ENCODE results near the gene PSMA3.

Gene PSMA3

DNA sequence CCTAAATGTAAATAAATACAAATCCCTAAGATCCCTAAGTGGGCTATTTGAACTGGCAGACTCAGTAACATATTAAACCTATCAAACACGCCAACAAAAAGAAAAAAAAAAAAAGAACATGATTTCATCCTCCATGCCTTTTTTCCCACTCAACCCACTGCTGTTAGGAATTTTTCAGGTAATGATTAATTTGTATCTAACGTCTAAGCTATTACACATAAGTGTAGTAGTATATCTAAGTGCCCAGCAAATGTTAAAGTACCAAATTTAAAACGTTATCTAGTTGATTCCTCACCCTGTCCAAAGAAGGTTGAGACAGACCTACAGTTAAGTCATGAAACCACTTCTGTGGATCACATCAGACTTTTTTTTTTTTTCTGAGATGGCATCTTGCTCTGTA, 37.3 kb downstream of the PSMA3 start:
- TF ChIP-seq, protein P1, sequence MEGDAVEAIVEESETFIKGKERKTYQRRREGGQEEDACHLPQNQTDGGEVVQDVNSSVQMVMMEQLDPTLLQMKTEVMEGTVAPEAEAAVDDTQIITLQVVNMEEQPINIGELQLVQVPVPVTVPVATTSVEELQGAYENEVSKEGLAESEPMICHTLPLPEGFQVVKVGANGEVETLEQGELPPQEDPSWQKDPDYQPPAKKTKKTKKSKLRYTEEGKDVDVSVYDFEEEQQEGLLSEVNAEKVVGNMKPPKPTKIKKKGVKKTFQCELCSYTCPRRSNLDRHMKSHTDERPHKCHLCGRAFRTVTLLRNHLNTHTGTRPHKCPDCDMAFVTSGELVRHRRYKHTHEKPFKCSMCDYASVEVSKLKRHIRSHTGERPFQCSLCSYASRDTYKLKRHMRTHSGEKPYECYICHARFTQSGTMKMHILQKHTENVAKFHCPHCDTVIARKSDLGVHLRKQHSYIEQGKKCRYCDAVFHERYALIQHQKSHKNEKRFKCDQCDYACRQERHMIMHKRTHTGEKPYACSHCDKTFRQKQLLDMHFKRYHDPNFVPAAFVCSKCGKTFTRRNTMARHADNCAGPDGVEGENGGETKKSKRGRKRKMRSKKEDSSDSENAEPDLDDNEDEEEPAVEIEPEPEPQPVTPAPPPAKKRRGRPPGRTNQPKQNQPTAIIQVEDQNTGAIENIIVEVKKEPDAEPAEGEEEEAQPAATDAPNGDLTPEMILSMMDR (IDR thresholded peaks at IDR 0.05; ENCODE audit: low read depth, low read length, missing control alignments): no peak
- no peak for DNase-seq (ENCODE audit: low read depth)
- H3K4me3 ChIP-seq (ENCODE audit: low read depth, low read length): no peak overlapping the region

DNA sequence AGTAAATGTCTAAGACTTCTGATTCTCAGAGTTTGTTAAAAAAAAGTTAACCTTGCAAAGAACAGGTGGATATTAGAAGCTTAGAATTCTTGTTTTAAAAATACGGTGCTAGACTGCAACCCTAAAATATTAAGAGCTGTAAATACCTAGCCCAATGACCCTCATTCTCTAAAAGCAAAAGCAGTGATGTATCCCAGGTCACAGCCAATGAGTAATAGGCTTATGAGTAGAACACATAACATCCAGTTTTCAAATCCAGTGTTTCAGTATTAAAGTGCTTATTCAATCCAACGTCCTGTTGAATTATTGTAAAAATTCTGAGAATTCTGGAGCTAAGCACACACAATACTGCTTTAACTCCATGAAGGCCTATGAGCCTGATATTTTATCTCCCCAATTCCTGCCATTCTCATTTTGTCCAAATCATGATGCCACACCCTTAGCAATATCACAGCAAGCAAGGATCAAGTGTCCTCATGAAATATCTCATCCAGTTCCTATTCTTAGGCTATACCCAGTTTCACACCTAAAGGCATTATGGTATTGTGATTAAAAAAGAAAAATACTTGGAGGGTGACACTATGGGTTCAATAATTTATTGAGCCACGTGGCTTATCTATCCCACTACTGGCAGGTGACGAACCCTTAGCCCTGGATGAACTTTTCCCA, 38.4 kb downstream of the PSMA3 start:
- TF ChIP-seq, protein P1 (IDR thresholded peaks at IDR 0.05; ENCODE audit: low read depth, low read length, missing control alignments): no peak
- DNase-seq (ENCODE audit: low read depth): no peak
- H3K4me3 ChIP-seq (ENCODE audit: low read depth, low read length): no peak overlapping the region

DNA sequence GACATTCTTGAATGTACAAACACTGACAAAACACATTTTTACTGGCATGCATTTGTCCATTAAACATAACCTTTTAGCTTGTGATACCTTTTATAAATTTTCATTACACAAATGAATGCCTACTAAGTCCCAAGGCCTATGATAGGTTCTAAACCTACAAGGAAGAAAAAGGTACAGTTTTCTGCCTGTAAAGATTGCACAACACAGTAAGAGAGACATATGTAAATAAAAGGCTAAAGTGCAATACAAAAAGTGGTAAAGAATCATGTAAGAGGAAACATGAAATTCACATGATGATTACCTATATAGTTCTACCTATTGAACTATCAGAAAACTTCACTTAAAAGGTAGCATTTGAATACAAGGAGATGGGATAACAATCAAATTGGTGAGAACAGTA, 39.1 kb downstream of the PSMA3 start:
- DNase-seq (ENCODE audit: low read depth): no peak
- H3K4me3 ChIP-seq (ENCODE audit: low read depth, low read length): no peak overlapping the region
- TF ChIP-seq, protein P1 (IDR thresholded peaks at IDR 0.05; ENCODE audit: low read depth, low read length, missing control alignments): no peak

DNA sequence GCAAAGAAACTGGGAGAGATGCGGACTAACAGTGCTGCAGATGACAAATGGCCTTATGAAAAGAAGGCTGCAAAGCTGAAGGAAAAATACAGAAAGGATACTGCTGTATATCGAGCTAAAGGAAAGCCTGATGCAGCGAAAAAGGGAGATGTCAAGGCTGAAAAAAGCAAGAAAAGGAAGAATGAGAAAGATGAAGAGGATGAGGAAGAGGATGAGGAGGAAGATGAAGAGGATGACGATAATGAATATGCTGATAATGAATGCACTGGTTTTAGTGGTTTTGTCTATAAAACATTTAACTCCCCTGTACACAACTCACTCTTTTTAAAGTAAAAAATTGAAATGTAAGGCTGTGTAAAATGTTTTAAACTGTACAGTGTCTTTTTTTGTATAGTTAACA, 40.5 kb downstream of the PSMA3 start:
- TF ChIP-seq, protein P1 (IDR thresholded peaks at IDR 0.05; ENCODE audit: low read depth, low read length, missing control alignments): no peak
- no peak for DNase-seq (ENCODE audit: low read depth)
- no peak overlapping the region for H3K4me3 ChIP-seq (ENCODE audit: low read depth, low read length)

DNA sequence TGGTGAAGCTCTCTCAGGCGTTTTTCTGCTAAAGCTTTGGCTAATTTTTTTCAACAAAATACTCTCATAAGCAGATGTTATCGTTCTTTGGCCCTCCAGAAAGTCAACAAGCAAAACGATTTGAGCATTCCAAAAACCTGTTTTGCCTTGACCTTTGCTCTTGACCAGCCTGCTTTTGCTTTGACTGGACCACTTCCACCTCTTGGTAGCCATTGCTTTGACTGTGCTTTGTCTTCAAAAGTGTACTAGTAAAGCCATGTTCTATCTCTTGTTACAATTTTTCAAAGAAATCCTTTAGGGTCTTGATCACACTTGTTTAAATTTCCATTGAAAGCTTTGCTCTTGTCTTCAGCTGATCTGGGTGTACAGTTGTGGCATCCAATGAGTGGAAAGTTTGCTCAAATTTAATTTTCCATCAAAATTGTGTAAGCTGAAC, 43.0 kb downstream of the PSMA3 start:
- TF ChIP-seq, protein P1 (IDR thresholded peaks at IDR 0.05; ENCODE audit: low read depth, low read length, missing control alignments): no peak
- no peak overlapping the region for H3K4me3 ChIP-seq (ENCODE audit: low read depth, low read length)
- no peak for DNase-seq (ENCODE audit: low read depth)

DNA sequence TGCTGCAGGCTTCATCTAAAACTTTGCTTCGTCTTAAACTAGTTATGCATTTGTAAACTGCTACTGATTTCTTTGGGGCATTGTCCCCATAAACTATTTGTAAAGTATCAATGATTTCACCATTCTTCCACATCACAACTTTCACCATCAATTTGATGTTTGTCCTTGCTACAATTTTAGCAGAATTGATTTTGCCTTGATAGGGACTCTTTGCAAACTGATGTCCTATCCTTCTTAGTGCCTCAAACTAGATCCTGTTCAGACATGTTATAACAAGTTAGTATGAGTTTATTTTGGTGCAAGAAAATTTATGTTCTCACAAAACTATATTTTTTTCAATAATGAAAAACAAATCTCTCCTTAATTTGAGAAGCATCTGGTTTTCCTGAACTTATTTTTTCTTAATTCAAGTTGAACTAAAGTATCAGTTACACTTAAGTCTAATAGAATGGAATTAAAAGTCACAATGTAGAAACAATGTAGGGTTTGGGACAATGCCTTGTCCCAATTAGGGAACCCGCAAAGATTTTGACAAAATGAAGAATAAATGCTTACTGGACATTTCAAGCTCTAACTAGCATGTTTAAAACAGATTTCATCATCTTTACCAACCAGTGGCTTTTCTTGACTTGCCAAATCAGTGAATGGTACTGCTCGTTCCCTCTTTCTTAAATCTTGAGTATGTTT, 43.6 kb downstream of the PSMA3 start:
- DNase-seq (ENCODE audit: low read depth): no peak
- TF ChIP-seq, protein P1 (IDR thresholded peaks at IDR 0.05; ENCODE audit: low read depth, low read length, missing control alignments): no peak
- no peak overlapping the region for H3K4me3 ChIP-seq (ENCODE audit: low read depth, low read length)

DNA sequence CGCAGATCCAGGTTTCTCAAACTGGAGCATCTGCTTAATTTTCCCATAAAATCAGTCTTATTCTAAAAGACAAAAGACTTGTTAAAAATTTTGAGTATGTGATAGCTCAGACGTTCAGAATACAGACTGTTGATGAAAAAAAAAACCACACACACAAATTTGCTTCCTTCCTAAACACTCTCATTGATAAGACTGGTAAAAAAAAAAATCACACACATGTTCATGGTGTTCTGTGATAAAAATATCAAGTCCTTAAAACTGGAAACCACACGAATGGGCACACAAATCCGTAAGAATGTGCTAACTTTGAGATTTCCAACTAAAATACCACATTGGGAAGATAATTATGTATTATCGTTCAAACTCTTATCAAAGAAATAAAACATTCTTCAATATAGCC, 47.0 kb downstream of the PSMA3 start:
- no peak overlapping the region for H3K4me3 ChIP-seq (ENCODE audit: low read depth, low read length)
- TF ChIP-seq, protein P1 (IDR thresholded peaks at IDR 0.05; ENCODE audit: low read depth, low read length, missing control alignments): no peak
- DNase-seq (ENCODE audit: low read depth): no peak
